ENCODE measurements around the gene INMT. TPM values are rescaled to one million over a fixed set of nuclear protein-coding genes. Genes with fewer than 3 reads are reported as not detected.

Gene INMT
- total and polyA plus RNA-seq, 8 donors: 8.9 to 164 (median 21.6) TPM

DNA sequence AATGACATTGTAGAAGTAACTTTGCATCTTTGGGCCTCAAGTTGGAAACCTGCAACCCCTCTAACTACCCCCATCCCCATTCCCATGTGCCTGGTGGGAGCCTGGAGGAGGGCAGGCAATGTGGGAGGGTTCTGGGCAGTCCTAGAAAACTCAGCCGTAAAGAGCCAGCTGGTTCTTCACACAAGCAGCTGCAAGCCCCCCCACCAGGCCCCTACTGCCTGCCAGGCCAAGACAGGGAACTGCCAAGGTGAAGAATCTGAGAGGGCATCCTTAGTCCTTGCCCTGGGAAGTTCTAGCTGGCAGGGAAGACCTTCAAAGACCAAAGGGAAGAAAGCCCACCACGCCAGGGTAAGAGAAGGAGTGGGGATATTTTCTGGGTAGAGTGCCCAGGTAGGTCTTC lies 12.2 kb upstream of the INMT start:
- ATAC-seq (no peak), DNase-seq (no peak)
- Histone ChIP-seq H3K27me3 (no peaks in the 10 kb centered on the region), H3K4me3 (no peak overlapping the region), H3K4me1 (no peaks in the 10 kb centered on the region), H3K36me3 (no peaks in the 10 kb centered on the region), H3K9me3 (no peaks in the 10 kb centered on the region), H3K27ac (no peak overlapping the region)
- TF ChIP-seq, protein P1, sequence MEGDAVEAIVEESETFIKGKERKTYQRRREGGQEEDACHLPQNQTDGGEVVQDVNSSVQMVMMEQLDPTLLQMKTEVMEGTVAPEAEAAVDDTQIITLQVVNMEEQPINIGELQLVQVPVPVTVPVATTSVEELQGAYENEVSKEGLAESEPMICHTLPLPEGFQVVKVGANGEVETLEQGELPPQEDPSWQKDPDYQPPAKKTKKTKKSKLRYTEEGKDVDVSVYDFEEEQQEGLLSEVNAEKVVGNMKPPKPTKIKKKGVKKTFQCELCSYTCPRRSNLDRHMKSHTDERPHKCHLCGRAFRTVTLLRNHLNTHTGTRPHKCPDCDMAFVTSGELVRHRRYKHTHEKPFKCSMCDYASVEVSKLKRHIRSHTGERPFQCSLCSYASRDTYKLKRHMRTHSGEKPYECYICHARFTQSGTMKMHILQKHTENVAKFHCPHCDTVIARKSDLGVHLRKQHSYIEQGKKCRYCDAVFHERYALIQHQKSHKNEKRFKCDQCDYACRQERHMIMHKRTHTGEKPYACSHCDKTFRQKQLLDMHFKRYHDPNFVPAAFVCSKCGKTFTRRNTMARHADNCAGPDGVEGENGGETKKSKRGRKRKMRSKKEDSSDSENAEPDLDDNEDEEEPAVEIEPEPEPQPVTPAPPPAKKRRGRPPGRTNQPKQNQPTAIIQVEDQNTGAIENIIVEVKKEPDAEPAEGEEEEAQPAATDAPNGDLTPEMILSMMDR (IDR thresholded peaks at IDR 0.05): no peak
- intact Hi-C loops (cut with DNase I): no loop called here

DNA sequence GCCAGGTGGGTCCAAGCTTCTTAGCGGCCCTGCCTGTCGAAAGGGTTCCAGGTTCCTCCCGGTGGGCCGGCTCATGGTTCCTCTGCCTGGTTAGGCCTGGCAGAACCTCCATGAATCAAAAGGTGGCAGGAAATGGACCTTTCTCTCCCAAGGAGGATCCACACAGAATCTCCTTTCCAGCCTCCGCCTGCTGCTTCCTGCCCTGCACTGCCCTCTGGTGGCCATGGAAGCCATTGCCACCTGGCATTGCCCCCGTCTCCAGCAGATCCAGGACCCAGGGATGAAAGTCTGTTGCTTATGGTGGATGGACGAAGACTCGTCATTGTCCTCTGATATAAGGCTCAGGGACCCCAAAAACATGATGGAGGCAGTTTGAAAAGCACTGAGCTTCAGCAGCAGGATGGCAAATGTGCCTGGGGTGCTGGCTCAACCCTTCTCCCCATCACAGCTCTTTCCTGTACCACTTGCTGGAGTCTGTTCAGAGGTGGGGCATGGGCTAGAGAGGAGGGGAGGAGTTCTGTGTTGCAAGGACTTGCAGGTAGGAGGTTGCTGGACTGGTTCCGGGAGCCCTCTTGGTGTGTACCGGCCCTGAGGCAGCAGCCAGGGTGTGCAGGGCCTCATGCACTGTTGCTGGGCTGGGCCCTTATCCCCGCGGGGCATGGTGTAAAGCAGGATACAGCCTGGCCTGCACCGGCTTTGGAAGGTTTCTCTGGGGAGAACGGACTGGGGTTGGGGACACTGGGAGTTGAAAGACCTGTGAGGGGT lies 11.3 kb upstream of the INMT start:
- intact Hi-C loops (cut with DNase I): no loop called here
- H3K27ac ChIP-seq: no peak overlapping the region
- peak; percentile 53 to 89 (median 71) for DNase-seq
- H3K36me3 ChIP-seq: no peaks in the 10 kb centered on the region
- ATAC-seq: peak; percentile 92
- TF ChIP-seq, protein P1 (IDR thresholded peaks at IDR 0.05): peak; percentile 97 to 99
- H3K27me3 ChIP-seq: no peaks in the 10 kb centered on the region
- no peaks in the 10 kb centered on the region for H3K9me3 ChIP-seq
- H3K4me3 ChIP-seq: no peak overlapping the region
- no peaks in the 10 kb centered on the region for H3K4me1 ChIP-seq

GRCh38 chr7:30741289-30741688 lies 10.6 kb upstream of the INMT start:
- Histone ChIP-seq H3K36me3 (no peaks in the 10 kb centered on the region), H3K9me3 (no peaks in the 10 kb centered on the region), H3K27me3 (no peaks in the 10 kb centered on the region), H3K4me3 (no peak overlapping the region), H3K27ac (no peak overlapping the region), H3K4me1 (no peaks in the 10 kb centered on the region)
- TF ChIP-seq, protein P1 (IDR thresholded peaks at IDR 0.05): no peak
- intact Hi-C loops (cut with DNase I): no loop called here
- DNase-seq (no peak), ATAC-seq (no peak)

GRCh38 chr7:30743371-30744074 lies 8.4 kb upstream of the INMT start:
- Histone ChIP-seq H3K9me3 (no peaks in the 10 kb centered on the region), H3K36me3 (no peaks in the 10 kb centered on the region), H3K4me3 (no peak overlapping the region), H3K4me1 (no peaks in the 10 kb centered on the region), H3K27ac (no peak overlapping the region), H3K27me3 (no peaks in the 10 kb centered on the region)
- ATAC-seq (peak; percentile 59), DNase-seq (no peak)
- intact Hi-C loops (cut with DNase I): no loop called here
- TF ChIP-seq, protein P1 (IDR thresholded peaks at IDR 0.05): no peak

- no peaks in the 10 kb centered on the region for H3K9me3 ChIP-seq
- no peak overlapping the region for H3K27ac ChIP-seq
- no peaks in the 10 kb centered on the region for H3K27me3 ChIP-seq
- ATAC-seq: no peak
- H3K4me1 ChIP-seq: no peaks in the 10 kb centered on the region
- no peaks in the 10 kb centered on the region for H3K36me3 ChIP-seq
- intact Hi-C loops (cut with DNase I): no loop called here
- H3K4me3 ChIP-seq: no peak overlapping the region
- TF ChIP-seq, protein P1 (IDR thresholded peaks at IDR 0.05): no peak
- no peak for DNase-seq
Measured at GRCh38 chr7:30744075-30744417, 7.9 kb upstream of the INMT start.

Measured in left lung (tissue), 10 donors.